ENCODE results near the gene ZNF865. TPM values are rescaled to one million over a fixed set of nuclear protein-coding genes. Genes with fewer than 3 reads are reported as not detected.

Gene ZNF865
- total and polyA plus RNA-seq, 10 of the 15 experiments (the other 5 are each of a cell fraction or from before 2014, with no cell fraction given), result 0.02 to 18.3 (median 0.90) TPM

DNA sequence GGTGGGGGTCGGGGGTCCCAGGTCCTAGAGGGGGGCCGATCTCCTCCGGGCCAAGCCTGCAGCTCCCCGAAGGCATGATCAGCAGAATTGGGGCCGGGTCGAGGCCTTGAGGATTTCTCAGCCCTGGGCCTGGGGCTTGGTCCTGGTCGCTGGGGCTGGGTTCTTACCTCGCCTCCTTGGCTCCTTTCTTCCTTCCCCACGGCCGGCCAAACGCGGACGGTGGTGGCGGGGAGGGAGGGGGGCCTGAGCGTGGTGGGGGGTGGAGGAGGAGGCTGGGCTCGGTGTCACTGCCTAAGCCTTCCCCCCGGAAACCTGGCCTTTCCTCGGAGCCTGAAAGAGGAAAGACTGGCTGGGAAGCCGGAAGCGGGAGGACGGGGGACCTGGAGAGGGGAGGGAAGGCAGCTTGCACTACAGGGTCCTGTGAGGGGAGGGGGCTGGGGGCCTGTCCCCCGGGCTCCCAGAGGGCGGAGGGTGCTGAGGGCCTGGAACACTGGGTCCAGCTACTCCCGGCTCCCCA lies 24.8 kb upstream of the ZNF865 start, which contains the start of gene ZNF579:
ZNF579 (minus strand) TSS at position 221 of the 517 bp plus-strand sequence. CDS start 1,209 bp downstream, outside the sequence.
- H3K79me2 ChIP-seq (ENCODE audit: control insufficient read depth, insufficient read depth, low read length), result peaks cover 11% of the 10 kb centered on the region
- ChIA-PET CTCF (interaction anchor here (1.1 to 2.3 kb wide), 3 partner anchors 25 to 74 kb away, joined by 3 to 5 read pairs (median 5); partner anchors contain the start of gene ZNF865), SMC1A (ENCODE audit: uncharacterized antibody, unreplicated experiment) (interaction anchor here (0.7 to 1.1 kb wide), 2 partner anchors 67 to 119 kb away, joined by 3 to 5 read pairs; partner anchors contain the start of gene ISOC2), RAD21 (ENCODE audit: unreplicated experiment) (interaction anchor here (0.8 to 1.3 kb wide), 4 partner anchors 19 to 77 kb away, joined by 3 to 6 read pairs (median 4); partner anchors contain the start of gene FIZ1), POLR2A (interaction anchor here (1.1 to 1.5 kb wide), 3 partner anchors 9 to 23 kb away, joined by 4 to 5 read pairs (median 4); partner anchors contain the start of gene FIZ1)
- peak within 1 kb of the TSS; percentile 66 for H3K9ac ChIP-seq (ENCODE audit: control insufficient read depth, insufficient read depth, low read length)
- DNase-seq (ENCODE audit: low read depth, low spot score), result peak; percentile 52
- peaks cover 0 to 5% of the 10 kb centered on the region in 2 experiments; a peak in 1 of 4 replicates for H3K36me3 ChIP-seq (ENCODE audit: control insufficient read depth in 2 of 2, insufficient read depth in 2 of 2, low read length in 1 of 2)
- in situ Hi-C loops (cut with MboI) (no loop called here), intact Hi-C loops (cut with micrococcal nuclease; ENCODE audit: unreplicated experiment) (no loop called here)
- 0 out of 2 replicates have a peak, but pooled peaks cover 3% of the 10 kb centered on the region for H3K4me1 ChIP-seq (ENCODE audit: control insufficient read depth, insufficient read depth, low read length)
- H4K20me1 ChIP-seq (ENCODE audit: control insufficient read depth, insufficient read depth), result no peaks in the 10 kb centered on the region
- no TSS peak for BruUV-seq (replicated peaks)
- ATAC-seq, result peak; percentile 92
- H3K27me3 ChIP-seq (replicated peaks in 1 of 2; ENCODE audit: control insufficient read depth in 2 of 2, insufficient read depth in 2 of 2, low read length in 1 of 2), result no peaks in the 10 kb centered on the region
- peak; percentile 78 for FAIRE-seq
- no peaks in the 10 kb centered on the region for H3K9me3 ChIP-seq (replicated peaks; ENCODE audit: control insufficient read depth, insufficient read depth, low read length)
- WGBS (ENCODE audit: insufficient coverage, insufficient replicate concordance, low lambda C conversion rate, missing lambda C conversion rate), result 1% methylated on average over 19 of the region's 24 CpGs
- H3K4me2 ChIP-seq (ENCODE audit: control insufficient read depth, insufficient read depth), result peak within 1 kb of the TSS; percentile 71
- peak within 1 kb of the TSS; percentile 64 for H3K27ac ChIP-seq (ENCODE audit: control insufficient read depth, insufficient read depth)
- H3K4me3 ChIP-seq, result peak within 1 kb of the TSS; percentile 93
- peak within 1 kb of the TSS; percentile 85 for H2AFZ ChIP-seq (ENCODE audit: control insufficient read depth, low read depth, low read length)
- TF ChIP-seq, protein P1, sequence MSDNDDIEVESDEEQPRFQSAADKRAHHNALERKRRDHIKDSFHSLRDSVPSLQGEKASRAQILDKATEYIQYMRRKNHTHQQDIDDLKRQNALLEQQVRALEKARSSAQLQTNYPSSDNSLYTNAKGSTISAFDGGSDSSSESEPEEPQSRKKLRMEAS (IDR thresholded peaks at IDR 0.05; ENCODE audit: low read depth, low read length), result no peak
- TF ChIP-seq, protein P2, sequence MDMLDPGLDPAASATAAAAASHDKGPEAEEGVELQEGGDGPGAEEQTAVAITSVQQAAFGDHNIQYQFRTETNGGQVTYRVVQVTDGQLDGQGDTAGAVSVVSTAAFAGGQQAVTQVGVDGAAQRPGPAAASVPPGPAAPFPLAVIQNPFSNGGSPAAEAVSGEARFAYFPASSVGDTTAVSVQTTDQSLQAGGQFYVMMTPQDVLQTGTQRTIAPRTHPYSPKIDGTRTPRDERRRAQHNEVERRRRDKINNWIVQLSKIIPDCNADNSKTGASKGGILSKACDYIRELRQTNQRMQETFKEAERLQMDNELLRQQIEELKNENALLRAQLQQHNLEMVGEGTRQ (IDR thresholded peaks at IDR 0.05; ENCODE audit: borderline replicate concordance, low read depth, low read length), result no peak
- TF ChIP-seq, protein P3, sequence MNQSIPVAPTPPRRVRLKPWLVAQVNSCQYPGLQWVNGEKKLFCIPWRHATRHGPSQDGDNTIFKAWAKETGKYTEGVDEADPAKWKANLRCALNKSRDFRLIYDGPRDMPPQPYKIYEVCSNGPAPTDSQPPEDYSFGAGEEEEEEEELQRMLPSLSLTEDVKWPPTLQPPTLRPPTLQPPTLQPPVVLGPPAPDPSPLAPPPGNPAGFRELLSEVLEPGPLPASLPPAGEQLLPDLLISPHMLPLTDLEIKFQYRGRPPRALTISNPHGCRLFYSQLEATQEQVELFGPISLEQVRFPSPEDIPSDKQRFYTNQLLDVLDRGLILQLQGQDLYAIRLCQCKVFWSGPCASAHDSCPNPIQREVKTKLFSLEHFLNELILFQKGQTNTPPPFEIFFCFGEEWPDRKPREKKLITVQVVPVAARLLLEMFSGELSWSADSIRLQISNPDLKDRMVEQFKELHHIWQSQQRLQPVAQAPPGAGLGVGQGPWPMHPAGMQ (IDR thresholded peaks at IDR 0.05; ENCODE audit: borderline replicate concordance), result no peak
- TF ChIP-seq, protein P4, sequence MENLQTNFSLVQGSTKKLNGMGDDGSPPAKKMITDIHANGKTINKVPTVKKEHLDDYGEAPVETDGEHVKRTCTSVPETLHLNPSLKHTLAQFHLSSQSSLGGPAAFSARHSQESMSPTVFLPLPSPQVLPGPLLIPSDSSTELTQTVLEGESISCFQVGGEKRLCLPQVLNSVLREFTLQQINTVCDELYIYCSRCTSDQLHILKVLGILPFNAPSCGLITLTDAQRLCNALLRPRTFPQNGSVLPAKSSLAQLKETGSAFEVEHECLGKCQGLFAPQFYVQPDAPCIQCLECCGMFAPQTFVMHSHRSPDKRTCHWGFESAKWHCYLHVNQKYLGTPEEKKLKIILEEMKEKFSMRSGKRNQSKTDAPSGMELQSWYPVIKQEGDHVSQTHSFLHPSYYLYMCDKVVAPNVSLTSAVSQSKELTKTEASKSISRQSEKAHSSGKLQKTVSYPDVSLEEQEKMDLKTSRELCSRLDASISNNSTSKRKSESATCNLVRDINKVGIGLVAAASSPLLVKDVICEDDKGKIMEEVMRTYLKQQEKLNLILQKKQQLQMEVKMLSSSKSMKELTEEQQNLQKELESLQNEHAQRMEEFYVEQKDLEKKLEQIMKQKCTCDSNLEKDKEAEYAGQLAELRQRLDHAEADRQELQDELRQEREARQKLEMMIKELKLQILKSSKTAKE (IDR thresholded peaks at IDR 0.05; ENCODE audit: low read depth, poor library complexity, severe bottlenecking), result no peak
- no peak for TF ChIP-seq SREBF1 (IDR thresholded peaks at IDR 0.05; ENCODE audit: low read length)
- no peak for TF ChIP-seq KDM1A (IDR thresholded peaks at IDR 0.05; ENCODE audit: borderline replicate concordance)
- TF ChIP-seq MTA2 (IDR thresholded peaks at IDR 0.05; ENCODE audit: low read depth), result no peak
- TF ChIP-seq MTA3 (IDR thresholded peaks at IDR 0.05; ENCODE audit: borderline replicate concordance, low read length), result no peak
- peak; percentile 88 for TF ChIP-seq ZNF24 (IDR thresholded peaks at IDR 0.05)
- TF ChIP-seq SUZ12 (IDR thresholded peaks at IDR 0.05; ENCODE audit: unreplicated experiment), result no peak
- TF ChIP-seq, protein P5, sequence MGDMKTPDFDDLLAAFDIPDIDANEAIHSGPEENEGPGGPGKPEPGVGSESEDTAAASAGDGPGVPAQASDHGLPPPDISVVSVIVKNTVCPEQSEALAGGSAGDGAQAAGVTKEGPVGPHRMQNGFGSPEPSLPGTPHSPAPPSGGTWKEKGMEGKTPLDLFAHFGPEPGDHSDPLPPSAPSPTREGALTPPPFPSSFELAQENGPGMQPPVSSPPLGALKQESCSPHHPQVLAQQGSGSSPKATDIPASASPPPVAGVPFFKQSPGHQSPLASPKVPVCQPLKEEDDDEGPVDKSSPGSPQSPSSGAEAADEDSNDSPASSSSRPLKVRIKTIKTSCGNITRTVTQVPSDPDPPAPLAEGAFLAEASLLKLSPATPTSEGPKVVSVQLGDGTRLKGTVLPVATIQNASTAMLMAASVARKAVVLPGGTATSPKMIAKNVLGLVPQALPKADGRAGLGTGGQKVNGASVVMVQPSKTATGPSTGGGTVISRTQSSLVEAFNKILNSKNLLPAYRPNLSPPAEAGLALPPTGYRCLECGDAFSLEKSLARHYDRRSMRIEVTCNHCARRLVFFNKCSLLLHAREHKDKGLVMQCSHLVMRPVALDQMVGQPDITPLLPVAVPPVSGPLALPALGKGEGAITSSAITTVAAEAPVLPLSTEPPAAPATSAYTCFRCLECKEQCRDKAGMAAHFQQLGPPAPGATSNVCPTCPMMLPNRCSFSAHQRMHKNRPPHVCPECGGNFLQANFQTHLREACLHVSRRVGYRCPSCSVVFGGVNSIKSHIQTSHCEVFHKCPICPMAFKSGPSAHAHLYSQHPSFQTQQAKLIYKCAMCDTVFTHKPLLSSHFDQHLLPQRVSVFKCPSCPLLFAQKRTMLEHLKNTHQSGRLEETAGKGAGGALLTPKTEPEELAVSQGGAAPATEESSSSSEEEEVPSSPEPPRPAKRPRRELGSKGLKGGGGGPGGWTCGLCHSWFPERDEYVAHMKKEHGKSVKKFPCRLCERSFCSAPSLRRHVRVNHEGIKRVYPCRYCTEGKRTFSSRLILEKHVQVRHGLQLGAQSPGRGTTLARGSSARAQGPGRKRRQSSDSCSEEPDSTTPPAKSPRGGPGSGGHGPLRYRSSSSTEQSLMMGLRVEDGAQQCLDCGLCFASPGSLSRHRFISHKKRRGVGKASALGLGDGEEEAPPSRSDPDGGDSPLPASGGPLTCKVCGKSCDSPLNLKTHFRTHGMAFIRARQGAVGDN (IDR thresholded peaks at IDR 0.05), result no peak
- TF ChIP-seq ZNF384 (IDR thresholded peaks at IDR 0.05; ENCODE audit: borderline replicate concordance, low read depth, low read length), result no peak
- peak; percentile 94 for TF ChIP-seq GABPA (IDR thresholded peaks at IDR 0.05; ENCODE audit: low read depth)
- TF ChIP-seq ZBED1 (IDR thresholded peaks at IDR 0.05; ENCODE audit: borderline replicate concordance), result no peak
